PFSK-1 (cell line): ENCODE data around the gene NDN.

Experiments
- FOXP2 ChIP-seq: optimal IDR thresholded peaks from 2 replicates; pipeline ENCODE3; 2011; ENCODE audit warnings: borderline replicate concordance, control low read depth, inconsistent platforms; ENCODE audit not compliant: insufficient read depth; ENCODE audit errors: extremely low read length, extremely low read depth
- POLR2AphosphoS5 ChIP-seq: IDR thresholded peaks from 2 replicates; pipeline ENCODE4 v1.6.1; 2012; ENCODE audit warnings: low read depth, mild to moderate bottlenecking, control low read depth, low read length, moderate library complexity
- SIN3A ChIP-seq: IDR thresholded peaks from 2 replicates; pipeline ENCODE4 v1.6.1; 2012; ENCODE audit warnings: mild to moderate bottlenecking, low read length, moderate library complexity, borderline replicate concordance; ENCODE audit not compliant: insufficient read depth
- TAF1 ChIP-seq: IDR thresholded peaks from 2 replicates; pipeline ENCODE4 v1.6.1; 2012; ENCODE audit warnings: low read length, control low read depth, borderline replicate concordance; ENCODE audit not compliant: insufficient read depth
- TF ChIP-seq, protein P1 (sequence below), 2 experiments: IDR thresholded peaks; 2 replicates each; pipeline versions ENCODE4 v1.6.1 to v1.8.0; 2011 to 2012; ENCODE audit warnings: low read depth in 2 of 2, low read length in 2 of 2, control low read depth in 1 of 2, inconsistent platforms in 1 of 2, mild to moderate bottlenecking in 1 of 2, moderate library complexity in 1 of 2; ENCODE audit not compliant: insufficient read depth in 1 of 2

The NDN gene

DNA sequence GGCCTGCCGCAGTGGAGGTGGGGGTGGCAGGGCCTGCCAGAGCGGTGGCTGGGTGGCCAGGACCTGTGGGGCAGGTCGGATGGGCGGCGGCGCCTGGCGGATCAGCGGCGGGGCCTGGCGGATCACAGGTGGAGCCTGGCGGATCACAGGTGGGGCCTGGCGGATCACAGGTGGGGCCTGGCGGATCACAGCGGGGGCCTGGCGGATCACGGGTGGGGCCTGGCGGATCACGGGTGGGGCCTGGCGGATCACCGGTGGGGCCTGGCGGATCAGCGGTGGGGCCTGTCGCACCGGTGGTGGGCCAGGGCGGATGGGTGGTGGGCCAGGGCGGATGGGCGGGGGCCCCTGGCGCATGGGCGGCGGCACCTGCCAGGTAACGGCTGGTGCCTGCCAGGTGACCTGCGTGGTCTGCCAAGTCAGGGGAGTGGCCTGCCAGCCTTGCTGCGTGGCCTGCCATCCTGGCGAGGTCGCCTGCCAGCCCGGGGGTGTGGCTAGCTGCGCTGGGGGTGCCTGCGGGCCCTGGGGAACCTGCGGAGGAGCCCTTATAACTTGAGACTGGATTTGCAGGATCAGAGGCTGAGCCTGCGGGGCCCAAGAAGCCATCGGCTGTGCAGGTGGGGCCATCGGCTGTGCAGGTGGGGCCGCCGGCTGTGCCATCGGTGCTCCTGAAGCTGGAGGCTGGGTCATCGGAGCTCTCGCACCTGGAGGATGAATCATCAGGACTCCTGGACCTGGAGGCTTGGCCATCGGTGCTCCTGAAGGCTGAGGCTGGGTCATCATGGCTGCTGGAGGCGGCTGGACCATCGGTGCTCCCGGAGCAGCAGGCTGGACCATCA lies 40.7 kb downstream of the NDN start:
- TF ChIP-seq TAF1 (no peak), POLR2AphosphoS5 (no peak), SIN3A (no peak)
- TF ChIP-seq, protein P1, sequence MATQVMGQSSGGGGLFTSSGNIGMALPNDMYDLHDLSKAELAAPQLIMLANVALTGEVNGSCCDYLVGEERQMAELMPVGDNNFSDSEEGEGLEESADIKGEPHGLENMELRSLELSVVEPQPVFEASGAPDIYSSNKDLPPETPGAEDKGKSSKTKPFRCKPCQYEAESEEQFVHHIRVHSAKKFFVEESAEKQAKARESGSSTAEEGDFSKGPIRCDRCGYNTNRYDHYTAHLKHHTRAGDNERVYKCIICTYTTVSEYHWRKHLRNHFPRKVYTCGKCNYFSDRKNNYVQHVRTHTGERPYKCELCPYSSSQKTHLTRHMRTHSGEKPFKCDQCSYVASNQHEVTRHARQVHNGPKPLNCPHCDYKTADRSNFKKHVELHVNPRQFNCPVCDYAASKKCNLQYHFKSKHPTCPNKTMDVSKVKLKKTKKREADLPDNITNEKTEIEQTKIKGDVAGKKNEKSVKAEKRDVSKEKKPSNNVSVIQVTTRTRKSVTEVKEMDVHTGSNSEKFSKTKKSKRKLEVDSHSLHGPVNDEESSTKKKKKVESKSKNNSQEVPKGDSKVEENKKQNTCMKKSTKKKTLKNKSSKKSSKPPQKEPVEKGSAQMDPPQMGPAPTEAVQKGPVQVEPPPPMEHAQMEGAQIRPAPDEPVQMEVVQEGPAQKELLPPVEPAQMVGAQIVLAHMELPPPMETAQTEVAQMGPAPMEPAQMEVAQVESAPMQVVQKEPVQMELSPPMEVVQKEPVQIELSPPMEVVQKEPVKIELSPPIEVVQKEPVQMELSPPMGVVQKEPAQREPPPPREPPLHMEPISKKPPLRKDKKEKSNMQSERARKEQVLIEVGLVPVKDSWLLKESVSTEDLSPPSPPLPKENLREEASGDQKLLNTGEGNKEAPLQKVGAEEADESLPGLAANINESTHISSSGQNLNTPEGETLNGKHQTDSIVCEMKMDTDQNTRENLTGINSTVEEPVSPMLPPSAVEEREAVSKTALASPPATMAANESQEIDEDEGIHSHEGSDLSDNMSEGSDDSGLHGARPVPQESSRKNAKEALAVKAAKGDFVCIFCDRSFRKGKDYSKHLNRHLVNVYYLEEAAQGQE (IDR thresholded peaks at IDR 0.05; ENCODE audit: insufficient read depth in 1 of 2, low read depth in 2 of 2, low read length in 2 of 2): no peak

DNA sequence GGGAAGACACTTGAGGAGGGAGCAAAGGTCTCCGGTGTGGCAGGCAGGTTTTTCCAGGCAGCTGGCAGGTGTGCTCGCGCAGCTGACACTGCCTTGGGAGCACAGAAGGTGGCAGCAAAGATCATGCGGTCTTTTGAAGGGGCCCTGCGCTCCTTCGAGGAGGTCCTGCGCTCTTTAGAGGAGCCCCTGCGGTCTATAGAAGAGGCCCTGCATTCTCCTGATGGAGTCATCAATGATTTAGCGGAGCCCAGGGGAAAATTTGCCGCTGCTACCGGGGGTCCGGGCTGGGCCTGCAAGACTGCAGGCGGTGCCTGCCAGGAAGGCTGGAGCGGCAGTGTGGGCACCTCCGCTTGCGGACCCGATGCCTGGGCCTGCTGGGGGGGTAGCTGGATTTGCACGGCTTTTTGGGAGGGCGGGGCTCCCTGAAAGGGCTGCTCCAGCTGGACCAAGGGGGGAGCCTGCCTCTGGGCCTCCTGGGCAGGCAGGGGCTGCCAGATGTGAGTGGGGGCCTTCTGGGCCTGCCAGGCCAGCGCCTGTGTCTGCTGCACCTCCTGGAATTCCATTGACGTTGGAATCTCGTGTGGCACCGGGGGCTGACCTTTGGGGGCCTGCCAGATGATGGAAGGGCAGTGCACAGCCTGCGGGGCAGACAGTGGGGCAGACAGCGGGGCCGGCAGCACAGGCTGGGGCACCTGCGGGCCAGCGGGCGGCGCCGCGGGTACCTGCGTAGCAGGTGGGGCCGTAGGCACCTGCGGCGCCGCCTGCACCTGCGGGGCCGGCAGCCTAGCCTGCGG lies 41.5 kb downstream of the NDN start:
- TF ChIP-seq POLR2AphosphoS5: no peak
- TF ChIP-seq SIN3A: no peak
- no peak for TF ChIP-seq FOXP2
- TF ChIP-seq, protein P1 (IDR thresholded peaks at IDR 0.05; ENCODE audit: insufficient read depth in 1 of 2, low read depth in 2 of 2, low read length in 2 of 2): no peak
- TF ChIP-seq TAF1: no peak

DNA sequence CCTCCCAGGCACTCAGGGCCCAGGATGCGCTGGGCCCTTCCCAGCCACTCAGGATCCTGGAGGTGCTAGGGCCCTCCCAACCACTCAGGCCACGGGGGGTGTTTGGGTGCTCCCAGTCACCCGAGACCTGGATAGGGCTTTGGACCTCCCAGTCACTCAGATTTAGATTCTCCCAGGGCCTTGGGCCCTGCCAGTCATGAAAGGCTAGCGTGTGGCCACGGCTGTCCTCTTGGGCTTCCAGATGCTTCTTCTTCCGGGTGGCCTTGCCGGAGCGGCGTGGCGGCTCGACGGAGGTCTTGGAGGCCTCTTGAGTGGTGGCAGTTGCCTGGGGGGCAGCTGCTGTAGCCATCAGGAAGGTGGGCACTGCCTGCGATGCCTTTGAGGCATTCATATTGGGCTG lies 42.3 kb downstream of the NDN start:
- TF ChIP-seq POLR2AphosphoS5: no peak
- TF ChIP-seq, protein P1 (IDR thresholded peaks at IDR 0.05; ENCODE audit: insufficient read depth in 1 of 2, low read depth in 2 of 2, low read length in 2 of 2): no peak
- no peak for TF ChIP-seq SIN3A
- TF ChIP-seq TAF1: no peak
- TF ChIP-seq FOXP2: no peak

DNA sequence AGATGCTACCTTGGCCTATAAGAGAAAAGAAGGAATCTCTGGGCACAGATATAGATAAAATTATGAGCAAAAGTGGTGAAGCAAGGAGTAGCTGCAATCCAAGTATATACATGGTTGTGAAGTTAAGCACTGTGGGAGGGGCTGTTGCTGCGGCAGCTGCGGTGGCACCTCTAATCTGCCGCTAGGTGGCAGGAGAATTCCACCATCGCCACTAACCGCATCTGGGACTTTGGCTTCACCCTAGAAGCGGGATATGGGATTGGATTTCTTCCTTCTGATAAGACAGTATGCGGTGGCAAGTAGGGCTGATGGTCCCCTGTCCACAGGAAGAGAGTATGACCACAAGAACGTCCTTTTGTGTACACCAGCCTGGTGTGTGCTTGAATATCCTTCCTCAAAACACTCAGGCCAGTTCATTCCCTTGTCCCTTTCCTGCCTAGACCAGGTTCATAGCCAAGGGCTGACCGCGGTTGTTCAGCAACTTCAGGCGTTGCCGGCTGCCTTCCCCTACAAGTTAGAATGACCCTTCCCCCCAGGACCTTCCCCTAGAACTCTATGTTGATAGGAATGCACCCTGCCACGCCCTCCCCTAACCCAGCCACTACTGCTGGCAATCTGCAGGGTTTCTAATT lies 44.6 kb downstream of the NDN start:
- TF ChIP-seq, protein P1 (IDR thresholded peaks at IDR 0.05; ENCODE audit: insufficient read depth in 1 of 2, low read depth in 2 of 2, low read length in 2 of 2): no peak
- TF ChIP-seq FOXP2 (no peak), TAF1 (no peak), POLR2AphosphoS5 (no peak), SIN3A (no peak)
